MCF 10A (cell line): ENCODE results near the gene SLC26A2. TPM values are rescaled to one million over a fixed set of nuclear protein-coding genes. Genes with fewer than 3 reads are reported as not detected.

Experiments used
- BruUV-seq: library from RNA; stranded (reverse); fragments of 400-500 nt; replicated peaks from 2 replicates; lab custom pipeline; 2021; lab: Mats Ljungman, UMichigan
- CTCF ChIA-PET: fragments of 300-600 bp; sonication (Branson Sonifier 250); formaldehyde crosslinking; extraction: SDS; loops from one replicate; lab custom pipeline; 2021; ENCODE audit warnings: antibody characterized with exemption, inconsistent platforms; lab: Yijun Ruan, JAX
- POLR2A ChIA-PET: fragments of 300-600, 350-650 bp; sonication (Branson Sonifier 250); formaldehyde crosslinking; extraction: SDS; loops from one replicate; lab custom pipeline; 2020; ENCODE audit warnings: antibody characterized with exemption, inconsistent platforms; lab: Yijun Ruan, JAX
- DNase-seq: peaks from one replicate; pipeline ENCODE4 v3.0.0-alpha.2; 2018; ENCODE audit not compliant: unreplicated experiment
- H3K27ac Mint-ChIP-seq: one replicate; pipeline ENCODE4 v1.8.0; 2022; ENCODE audit warnings: mild to moderate bottlenecking, low read depth, mixed read lengths; ENCODE audit not compliant: unreplicated experiment
- H3K27me3 Mint-ChIP-seq: one replicate; pipeline ENCODE4 v1.8.0; 2022; ENCODE audit warnings: mixed read lengths; ENCODE audit not compliant: insufficient read depth, unreplicated experiment
- H3K36me3 Mint-ChIP-seq: one replicate; pipeline ENCODE4 v1.8.0; 2022; ENCODE audit warnings: mild to moderate bottlenecking, moderate library complexity, mixed read lengths; ENCODE audit not compliant: insufficient read depth, unreplicated experiment
- H3K4me1 Mint-ChIP-seq: one replicate; pipeline ENCODE4 v1.8.0; 2022; ENCODE audit warnings: mixed read lengths; ENCODE audit not compliant: insufficient read depth, unreplicated experiment
- H3K4me3 Mint-ChIP-seq: one replicate; pipeline ENCODE4 v1.8.0; 2022; ENCODE audit warnings: mild to moderate bottlenecking, moderate library complexity, mixed read lengths; ENCODE audit not compliant: unreplicated experiment
- H3K9me3 Mint-ChIP-seq: one replicate; pipeline ENCODE4 v1.8.0; 2022; ENCODE audit warnings: mixed read lengths; ENCODE audit not compliant: unreplicated experiment
- CTCF ChIP-seq: fragments of 200-600 bp; IDR thresholded peaks from one replicate; pipeline ENCODE4 v1.8.0; 2022; ENCODE audit warnings: antibody characterized with exemption, mild to moderate bottlenecking; ENCODE audit not compliant: unreplicated experiment
- intact Hi-C: fragments of 100-400 bp; cut with micrococcal nuclease; formaldehyde crosslinking; loops from 2 replicates; pipeline ENCODE4 v1.14.1; 2022
- total RNA-seq: library from RNA; stranded (reverse); gene quantifications from 2 replicates; pipeline ENCODE4 v1.2.3, GENCODE V29; 2022

SLC26A2 gene
- total RNA-seq, 1 experiment from 2014 or later, result 56.2 TPM

- BruUV-seq, result no TSS peak
- Mint-ChIP-seq H3K27ac (no peak overlapping the region), H3K36me3 (peaks cover 100% of the 10 kb centered on the region), H3K4me3 (no peak overlapping the region), H3K9me3 (no peaks in the 10 kb centered on the region), H3K4me1 (peaks cover 22% of the 10 kb centered on the region), H3K27me3 (no peaks in the 10 kb centered on the region)
- POLR2A ChIA-PET, result interaction anchor here (0.6 to 1.6 kb wide), 6 partner anchors 10 to 657 kb away, joined by 3 to 4 read pairs (median 3); no protein-coding TSS in a partner anchor
- CTCF ChIA-PET, result interaction anchor here (0.5 to 4.6 kb wide), 7 partner anchors 11 to 351 kb away, joined by 3 to 33 read pairs (median 4); no protein-coding TSS in a partner anchor
- TF ChIP-seq CTCF, result no peak
- intact Hi-C loops, result no loop called here
- DNase-seq, result no peak
Observed at GRCh38 chr5:149979896-149980295, 19.3 kb downstream of the SLC26A2 start.

DNA sequence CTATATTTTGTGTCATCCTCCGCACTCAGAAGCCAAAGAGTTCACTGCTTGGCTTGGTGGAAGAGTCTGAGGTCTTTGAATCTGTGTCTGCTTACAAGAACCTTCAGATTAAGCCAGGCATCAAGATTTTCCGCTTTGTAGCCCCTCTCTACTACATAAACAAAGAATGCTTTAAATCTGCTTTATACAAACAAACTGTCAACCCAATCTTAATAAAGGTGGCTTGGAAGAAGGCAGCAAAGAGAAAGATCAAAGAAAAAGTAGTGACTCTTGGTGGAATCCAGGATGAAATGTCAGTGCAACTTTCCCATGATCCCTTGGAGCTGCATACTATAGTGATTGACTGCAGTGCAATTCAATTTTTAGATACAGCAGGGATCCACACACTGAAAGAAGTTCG is 20.6 kb downstream of the SLC26A2 start:
- POLR2A ChIA-PET, result interaction anchor here (0.7 to 1.7 kb wide), 4 partner anchors 16 to 337 kb away, joined by 3 to 4 read pairs (median 3); no protein-coding TSS in a partner anchor
- CTCF ChIA-PET, result interaction anchor here (1.2 to 4.6 kb wide), 8 partner anchors 10 to 147 kb away, joined by 3 to 33 read pairs (median 6); no protein-coding TSS in a partner anchor

GRCh38 chr5:149982505-149982904 is 21.9 kb downstream of the SLC26A2 start:
- Mint-ChIP-seq H3K36me3 (peaks cover 84% of the 10 kb centered on the region), H3K4me1 (no peaks in the 10 kb centered on the region), H3K4me3 (no peak overlapping the region), H3K27me3 (no peaks in the 10 kb centered on the region), H3K9me3 (no peaks in the 10 kb centered on the region), H3K27ac (no peak overlapping the region)
- ChIA-PET CTCF (interaction anchor here (0.7 to 4.6 kb wide), 13 partner anchors 8 to 345 kb away, joined by 3 to 33 read pairs (median 6); no protein-coding TSS in a partner anchor), POLR2A (interaction anchor here (0.8 to 1.1 kb wide), 5 partner anchors 10 to 146 kb away, joined by 3 to 4 read pairs (median 4); partner anchors contain the start of genes HMGXB3 and TIGD6)
- DNase-seq, result no peak
- no TSS peak for BruUV-seq
- TF ChIP-seq CTCF, result no peak
- intact Hi-C loops, result no loop called here

More for the DNA sequence above, 20.6 kb downstream of the SLC26A2 start:
- Mint-ChIP-seq H3K4me3 (no peak overlapping the region), H3K9me3 (no peaks in the 10 kb centered on the region), H3K27ac (no peak overlapping the region), H3K27me3 (no peaks in the 10 kb centered on the region), H3K36me3 (peaks cover 97% of the 10 kb centered on the region), H3K4me1 (peaks cover 9% of the 10 kb centered on the region)
- intact Hi-C loops, result no loop called here
- no peak for TF ChIP-seq CTCF
- DNase-seq, result no peak
- BruUV-seq, result no TSS peak

- peak; percentile 59 for DNase-seq
- no TSS peak for BruUV-seq
- Mint-ChIP-seq H3K4me3 (no peak overlapping the region), H3K9me3 (no peaks in the 10 kb centered on the region), H3K27ac (no peak overlapping the region), H3K4me1 (peaks cover 10% of the 10 kb centered on the region), H3K36me3 (peaks cover 45% of the 10 kb centered on the region), H3K27me3 (no peaks in the 10 kb centered on the region)
- no peak for TF ChIP-seq CTCF
- intact Hi-C loops, result no loop called here
- ChIA-PET POLR2A (interaction anchor here (0.7 kb wide), 1 partner anchor 11 kb away, joined by 3 read pairs; no protein-coding TSS in a partner anchor), CTCF (interaction anchor here (1.0 to 3.6 kb wide), 3 partner anchors 21 to 153 kb away, joined by 3 to 20 read pairs (median 4); no protein-coding TSS in a partner anchor)
Observed at GRCh38 chr5:149988126-149988525, 27.6 kb downstream of the SLC26A2 start.
